ENCODE results near the gene DROSHA. TPM values are rescaled to one million over a fixed set of nuclear protein-coding genes. Genes with fewer than 3 reads are reported as not detected.

The DROSHA gene
- total RNA-seq, 1 experiment from 2014 or later, result 57.7 TPM

DNA sequence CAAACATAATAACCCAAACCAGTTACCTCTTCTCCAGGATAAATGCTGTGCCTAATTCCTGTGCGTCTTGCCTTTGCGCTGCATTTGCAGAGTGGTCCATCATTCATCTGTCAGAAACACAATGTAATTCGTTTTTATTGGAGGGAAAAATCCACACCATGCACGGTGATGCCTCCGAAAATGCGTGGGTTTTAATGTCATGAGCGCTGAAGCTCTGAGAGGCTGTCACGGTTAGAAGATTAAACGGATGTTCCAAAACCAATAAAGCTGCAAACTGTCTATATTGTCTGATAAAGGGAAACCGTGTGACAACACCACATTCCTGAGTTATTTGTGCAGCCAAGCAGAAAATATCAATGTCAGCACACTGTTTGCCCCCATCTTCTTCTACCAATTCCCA is 27.4 kb downstream of the DROSHA start:
- Mint-ChIP-seq H3K27ac (ENCODE audit: low read depth, unreplicated experiment) (no peak overlapping the region), H3K4me3 (ENCODE audit: unreplicated experiment) (no peak overlapping the region), H3K9me3 (ENCODE audit: unreplicated experiment) (no peaks in the 10 kb centered on the region), H3K36me3 (ENCODE audit: insufficient read depth, unreplicated experiment) (peaks cover 75% of the 10 kb centered on the region), H3K4me1 (ENCODE audit: insufficient read depth, unreplicated experiment) (no peaks in the 10 kb centered on the region), H3K27me3 (ENCODE audit: insufficient read depth, unreplicated experiment) (no peaks in the 10 kb centered on the region)
- TF ChIP-seq, protein P1, sequence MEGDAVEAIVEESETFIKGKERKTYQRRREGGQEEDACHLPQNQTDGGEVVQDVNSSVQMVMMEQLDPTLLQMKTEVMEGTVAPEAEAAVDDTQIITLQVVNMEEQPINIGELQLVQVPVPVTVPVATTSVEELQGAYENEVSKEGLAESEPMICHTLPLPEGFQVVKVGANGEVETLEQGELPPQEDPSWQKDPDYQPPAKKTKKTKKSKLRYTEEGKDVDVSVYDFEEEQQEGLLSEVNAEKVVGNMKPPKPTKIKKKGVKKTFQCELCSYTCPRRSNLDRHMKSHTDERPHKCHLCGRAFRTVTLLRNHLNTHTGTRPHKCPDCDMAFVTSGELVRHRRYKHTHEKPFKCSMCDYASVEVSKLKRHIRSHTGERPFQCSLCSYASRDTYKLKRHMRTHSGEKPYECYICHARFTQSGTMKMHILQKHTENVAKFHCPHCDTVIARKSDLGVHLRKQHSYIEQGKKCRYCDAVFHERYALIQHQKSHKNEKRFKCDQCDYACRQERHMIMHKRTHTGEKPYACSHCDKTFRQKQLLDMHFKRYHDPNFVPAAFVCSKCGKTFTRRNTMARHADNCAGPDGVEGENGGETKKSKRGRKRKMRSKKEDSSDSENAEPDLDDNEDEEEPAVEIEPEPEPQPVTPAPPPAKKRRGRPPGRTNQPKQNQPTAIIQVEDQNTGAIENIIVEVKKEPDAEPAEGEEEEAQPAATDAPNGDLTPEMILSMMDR (IDR thresholded peaks at IDR 0.05; ENCODE audit: unreplicated experiment), result no peak
- BruUV-seq (replicated peaks), result no TSS peak
- DNase-seq (ENCODE audit: unreplicated experiment), result no peak
- intact Hi-C loops (cut with micrococcal nuclease), result no loop called here
- ChIA-PET CTCF (no interaction called here), POLR2A (no interaction called here)

DNA sequence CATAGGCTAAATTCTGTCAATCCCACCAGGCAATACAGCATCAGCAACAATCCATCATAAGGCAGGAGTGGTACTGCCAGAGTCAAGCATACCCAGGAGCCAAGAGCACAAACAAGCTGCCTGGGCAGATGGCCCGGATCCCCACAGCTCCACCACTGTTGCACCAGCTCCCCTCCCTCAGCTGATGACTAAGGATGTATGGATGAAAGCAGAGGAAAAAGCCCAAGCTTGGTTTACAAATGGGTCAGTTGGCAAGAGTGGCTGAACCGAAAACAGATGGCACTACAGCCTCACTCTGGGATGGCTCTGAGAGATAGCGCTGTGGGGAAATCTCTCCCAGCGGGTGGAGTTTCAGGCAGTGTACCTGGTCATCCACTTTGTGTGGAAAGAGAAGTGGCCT is 29.4 kb downstream of the DROSHA start:
- Mint-ChIP-seq H3K9me3 (ENCODE audit: unreplicated experiment) (no peaks in the 10 kb centered on the region), H3K4me3 (ENCODE audit: unreplicated experiment) (no peak overlapping the region), H3K36me3 (ENCODE audit: insufficient read depth, unreplicated experiment) (peaks cover 71% of the 10 kb centered on the region), H3K4me1 (ENCODE audit: insufficient read depth, unreplicated experiment) (no peaks in the 10 kb centered on the region), H3K27me3 (ENCODE audit: insufficient read depth, unreplicated experiment) (no peaks in the 10 kb centered on the region), H3K27ac (ENCODE audit: low read depth, unreplicated experiment) (no peak overlapping the region)
- POLR2A ChIA-PET, result no interaction called here
- CTCF ChIA-PET, result interaction anchor here (0.7 kb wide), 1 partner anchor 827 kb away, joined by 3 read pairs; no protein-coding TSS in a partner anchor
- no peak for DNase-seq (ENCODE audit: unreplicated experiment)
- BruUV-seq (replicated peaks), result no TSS peak
- TF ChIP-seq, protein P1 (IDR thresholded peaks at IDR 0.05; ENCODE audit: unreplicated experiment), result no peak
- intact Hi-C loops (cut with micrococcal nuclease), result no loop called here

DNA sequence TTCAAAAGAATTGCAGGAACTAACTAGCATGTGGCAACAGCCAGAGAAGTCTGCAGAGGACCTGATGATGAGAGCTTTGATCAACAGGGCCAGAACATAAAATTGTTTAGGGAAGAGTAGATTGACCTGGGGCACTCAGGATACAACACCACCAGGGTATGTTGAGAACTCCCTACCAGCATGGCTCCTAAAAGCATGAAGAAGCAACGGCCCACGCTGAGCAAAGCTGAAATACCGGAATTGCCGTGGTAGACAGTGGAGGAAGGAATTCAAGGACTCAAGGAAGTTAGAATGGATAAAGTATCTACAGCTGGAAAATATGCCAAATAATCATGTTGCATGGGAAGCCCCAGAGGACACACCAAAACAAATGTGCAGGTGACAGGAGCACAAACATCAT is 31.6 kb downstream of the DROSHA start:
- intact Hi-C loops (cut with micrococcal nuclease), result no loop called here
- TF ChIP-seq, protein P1 (IDR thresholded peaks at IDR 0.05; ENCODE audit: unreplicated experiment), result no peak
- H3K27ac Mint-ChIP-seq (ENCODE audit: low read depth, unreplicated experiment), result no peak overlapping the region
- no peaks in the 10 kb centered on the region for H3K4me1 Mint-ChIP-seq (ENCODE audit: insufficient read depth, unreplicated experiment)
- H3K4me3 Mint-ChIP-seq (ENCODE audit: unreplicated experiment), result no peak overlapping the region
- H3K27me3 Mint-ChIP-seq (ENCODE audit: insufficient read depth, unreplicated experiment), result no peaks in the 10 kb centered on the region
- H3K36me3 Mint-ChIP-seq (ENCODE audit: insufficient read depth, unreplicated experiment), result peaks cover 64% of the 10 kb centered on the region
- no TSS peak for BruUV-seq (replicated peaks)
- no peaks in the 10 kb centered on the region for H3K9me3 Mint-ChIP-seq (ENCODE audit: unreplicated experiment)
- DNase-seq (ENCODE audit: unreplicated experiment), result no peak
- POLR2A ChIA-PET, result no interaction called here
- CTCF ChIA-PET, result no interaction called here

DNA sequence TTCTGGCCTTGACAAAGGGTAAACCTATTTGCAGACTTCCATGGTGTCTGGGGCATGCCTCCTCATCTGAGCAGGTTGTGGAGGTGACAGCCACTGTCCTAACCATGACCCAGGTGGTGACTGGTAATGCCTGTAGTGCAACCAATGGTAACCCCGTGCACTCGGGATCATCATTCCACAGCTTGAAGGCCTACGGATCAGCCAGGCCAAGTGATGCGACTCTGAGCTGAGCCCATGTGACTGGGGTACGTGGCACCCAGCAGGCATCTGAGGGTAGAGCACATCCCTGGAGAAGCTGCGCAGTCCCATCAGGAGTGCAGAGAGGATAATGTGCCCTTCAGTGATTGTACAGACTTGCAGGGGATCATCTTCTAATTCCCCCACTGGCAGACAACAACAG is 35.0 kb downstream of the DROSHA start:
- DNase-seq (ENCODE audit: unreplicated experiment), result no peak
- POLR2A ChIA-PET, result no interaction called here
- no peak overlapping the region for H3K4me3 Mint-ChIP-seq (ENCODE audit: unreplicated experiment)
- no peaks in the 10 kb centered on the region for H3K27me3 Mint-ChIP-seq (ENCODE audit: insufficient read depth, unreplicated experiment)
- CTCF ChIA-PET, result interaction anchor here (1.0 to 1.3 kb wide), 2 partner anchors 11 kb away, joined by 4 to 8 read pairs; no protein-coding TSS in a partner anchor
- TF ChIP-seq, protein P1 (IDR thresholded peaks at IDR 0.05; ENCODE audit: unreplicated experiment), result no peak
- H3K27ac Mint-ChIP-seq (ENCODE audit: low read depth, unreplicated experiment), result no peak overlapping the region
- peaks cover 67% of the 10 kb centered on the region for H3K36me3 Mint-ChIP-seq (ENCODE audit: insufficient read depth, unreplicated experiment)
- no TSS peak for BruUV-seq (replicated peaks)
- H3K9me3 Mint-ChIP-seq (ENCODE audit: unreplicated experiment), result no peaks in the 10 kb centered on the region
- H3K4me1 Mint-ChIP-seq (ENCODE audit: insufficient read depth, unreplicated experiment), result no peaks in the 10 kb centered on the region
- intact Hi-C loops (cut with micrococcal nuclease), result no loop called here

Measured in MCF 10A (cell line).